ENCODE results near the gene FXYD1.

- TF ChIP-seq POLR2AphosphoS5 (IDR thresholded peaks at IDR 0.05) (no peak), POLR2A (IDR thresholded peaks at IDR 0.05) (no peak)
- TF ChIP-seq, protein P1, sequence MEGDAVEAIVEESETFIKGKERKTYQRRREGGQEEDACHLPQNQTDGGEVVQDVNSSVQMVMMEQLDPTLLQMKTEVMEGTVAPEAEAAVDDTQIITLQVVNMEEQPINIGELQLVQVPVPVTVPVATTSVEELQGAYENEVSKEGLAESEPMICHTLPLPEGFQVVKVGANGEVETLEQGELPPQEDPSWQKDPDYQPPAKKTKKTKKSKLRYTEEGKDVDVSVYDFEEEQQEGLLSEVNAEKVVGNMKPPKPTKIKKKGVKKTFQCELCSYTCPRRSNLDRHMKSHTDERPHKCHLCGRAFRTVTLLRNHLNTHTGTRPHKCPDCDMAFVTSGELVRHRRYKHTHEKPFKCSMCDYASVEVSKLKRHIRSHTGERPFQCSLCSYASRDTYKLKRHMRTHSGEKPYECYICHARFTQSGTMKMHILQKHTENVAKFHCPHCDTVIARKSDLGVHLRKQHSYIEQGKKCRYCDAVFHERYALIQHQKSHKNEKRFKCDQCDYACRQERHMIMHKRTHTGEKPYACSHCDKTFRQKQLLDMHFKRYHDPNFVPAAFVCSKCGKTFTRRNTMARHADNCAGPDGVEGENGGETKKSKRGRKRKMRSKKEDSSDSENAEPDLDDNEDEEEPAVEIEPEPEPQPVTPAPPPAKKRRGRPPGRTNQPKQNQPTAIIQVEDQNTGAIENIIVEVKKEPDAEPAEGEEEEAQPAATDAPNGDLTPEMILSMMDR (IDR thresholded peaks at IDR 0.05): no peak
These were observed at the start of gene FXYD1 for GRCh38 chr19:35138305-35138892.
